Measurements from ENCODE around the gene MCU.

The MCU gene

GRCh38 chr10:72846238-72846637 lies 154.3 kb downstream of the MCU start:
- no peak for DNase-seq (ENCODE audit: low read depth in 2 of 2)

- DNase-seq (ENCODE audit: low read depth in 2 of 2): no peak
Measured at GRCh38 chr10:72847681-72848080, 155.7 kb downstream of the MCU start.

- no peak for DNase-seq (ENCODE audit: low read depth in 2 of 2)
Measured at GRCh38 chr10:72850861-72851260, 158.9 kb downstream of the MCU start.

GRCh38 chr10:72851509-72851908 lies 159.6 kb downstream of the MCU start:
- DNase-seq (ENCODE audit: low read depth in 2 of 2): no peak

- DNase-seq (ENCODE audit: low read depth in 2 of 2): no peak
Measured at GRCh38 chr10:72852508-72852907, 160.6 kb downstream of the MCU start.

GRCh38 chr10:72855129-72855528 lies 163.2 kb downstream of the MCU start:
- no peak for DNase-seq (ENCODE audit: low read depth in 2 of 2)

- no peak for DNase-seq (ENCODE audit: low read depth in 2 of 2)
Measured at GRCh38 chr10:72855790-72856189, 163.8 kb downstream of the MCU start.

- no peak for DNase-seq (ENCODE audit: low read depth in 2 of 2)
Measured at GRCh38 chr10:72858067-72858466, 166.1 kb downstream of the MCU start.

GRCh38 chr10:72862957-72863356 lies 171.0 kb downstream of the MCU start:
- DNase-seq (ENCODE audit: low read depth in 2 of 2): no peak

GRCh38 chr10:72875250-72876055 lies 183.5 kb downstream of the MCU start:
- no peak for DNase-seq (ENCODE audit: low read depth in 2 of 2)

- DNase-seq (ENCODE audit: low read depth in 2 of 2): no peak
Measured at GRCh38 chr10:72879245-72879644, 187.3 kb downstream of the MCU start.

GRCh38 chr10:72881291-72881690 lies 189.3 kb downstream of the MCU start:
- DNase-seq (ENCODE audit: low read depth in 2 of 2): no peak

- DNase-seq (ENCODE audit: low read depth in 2 of 2): no peak
Measured at GRCh38 chr10:72883861-72884260, 191.9 kb downstream of the MCU start.

GRCh38 chr10:72885953-72886352 lies 194.0 kb downstream of the MCU start:
- DNase-seq (ENCODE audit: low read depth in 2 of 2): no peak

GRCh38 chr10:72886621-72887020 lies 194.7 kb downstream of the MCU start:
- DNase-seq (ENCODE audit: low read depth in 2 of 2): no peak

- no peak for DNase-seq (ENCODE audit: low read depth in 2 of 2)
Measured at GRCh38 chr10:72887043-72887442, 195.1 kb downstream of the MCU start.

- no peak for DNase-seq (ENCODE audit: low read depth in 2 of 2)
Measured at GRCh38 chr10:72888151-72888638, 196.3 kb downstream of the MCU start.

- DNase-seq (ENCODE audit: low read depth in 2 of 2): no peak
Measured at GRCh38 chr10:72889391-72889831, 197.5 kb downstream of the MCU start.

- DNase-seq (ENCODE audit: low read depth in 2 of 2): no peak
Measured at GRCh38 chr10:72890086-72890485, 198.1 kb downstream of the MCU start.

GRCh38 chr10:72893136-72893798 lies 201.3 kb downstream of the MCU start, which contains the start of gene OIT3:
TSS of gene OIT3 (plus strand) at chr10:72893739. CDS start at chr10:72893799, 60 bp downstream.
- no peak for DNase-seq (ENCODE audit: low read depth in 2 of 2)

GRCh38 chr10:72895236-72895850 lies 203.4 kb downstream of the MCU start:
- no peak for DNase-seq (ENCODE audit: low read depth in 2 of 2)

GRCh38 chr10:72898616-72899015 lies 206.7 kb downstream of the MCU start:
- DNase-seq (ENCODE audit: low read depth in 2 of 2): no peak

- no peak for DNase-seq (ENCODE audit: low read depth in 2 of 2)
Measured at GRCh38 chr10:72899545-72899944, 207.6 kb downstream of the MCU start.
